Measurements from ENCODE around the gene ARL15. TPM values are rescaled to one million over a fixed set of nuclear protein-coding genes. Genes with fewer than 3 reads are reported as not detected.

Gene ARL15
- total and polyA plus RNA-seq, 9 donors = 14.9 to 34.0 (median 19.2) TPM

GRCh38 chr5:54018438-54018837 is 291.9 kb downstream of the ARL15 start:
- Histone ChIP-seq H3K27me3 (no peaks in the 10 kb centered on the region), H3K27ac (no peak overlapping the region), H3K9me3 (no peaks in the 10 kb centered on the region), H3K4me3 (no peak overlapping the region), H3K4me1 (ENCODE audit: insufficient read depth) (no peaks in the 10 kb centered on the region), H3K36me3 (no peaks in the 10 kb centered on the region)
- 59 to 74% (median 66%) methylated on average over 3 of the region's 3 CpGs for WGBS, 3 donors
- TF ChIP-seq CTCF (IDR thresholded peaks at IDR 0.05) (no peak), EP300 (IDR thresholded peaks at IDR 0.05) (no peak), POLR2A (IDR thresholded peaks at IDR 0.05) (no peak)
- intact Hi-C loops (cut with DNase I) = no loop called here
- no peak for DNase-seq

- 94 to 96% (median 96%) methylated on average over 2 of the region's 2 CpGs for WGBS, 3 donors
- H3K4me1 ChIP-seq (ENCODE audit: insufficient read depth) = no peaks in the 10 kb centered on the region
- no peaks in the 10 kb centered on the region for H3K27me3 ChIP-seq
- TF ChIP-seq POLR2A (IDR thresholded peaks at IDR 0.05) (no peak), EP300 (IDR thresholded peaks at IDR 0.05) (no peak), CTCF (IDR thresholded peaks at IDR 0.05) (no peak)
- H3K4me3 ChIP-seq = no peak overlapping the region
- intact Hi-C loops (cut with DNase I) = no loop called here
- no peak overlapping the region for H3K27ac ChIP-seq
- H3K9me3 ChIP-seq = no peaks in the 10 kb centered on the region
- H3K36me3 ChIP-seq = no peaks in the 10 kb centered on the region
- no peak for DNase-seq
Measured at GRCh38 chr5:54017580-54017979, 292.8 kb downstream of the ARL15 start.

- H3K27ac ChIP-seq = no peak overlapping the region
- no peak for TF ChIP-seq CTCF (IDR thresholded peaks at IDR 0.05)
- TF ChIP-seq POLR2A (IDR thresholded peaks at IDR 0.05) = no peak
- no peak for TF ChIP-seq EP300 (IDR thresholded peaks at IDR 0.05)
- intact Hi-C loops (cut with DNase I) = no loop called here
- no peaks in the 10 kb centered on the region for H3K36me3 ChIP-seq
- no peaks in the 10 kb centered on the region for H3K27me3 ChIP-seq
- H3K4me3 ChIP-seq = no peak overlapping the region
- no peak for DNase-seq
- no peaks in the 10 kb centered on the region for H3K9me3 ChIP-seq
- peaks cover 1% of the 10 kb centered on the region for H3K4me1 ChIP-seq (ENCODE audit: insufficient read depth)
Measured at GRCh38 chr5:54013556-54014194, 296.7 kb downstream of the ARL15 start.

GRCh38 chr5:54009828-54010227 is 300.5 kb downstream of the ARL15 start:
- Histone ChIP-seq H3K4me3 (no peak overlapping the region), H3K27ac (no peak overlapping the region), H3K36me3 (no peaks in the 10 kb centered on the region), H3K27me3 (no peaks in the 10 kb centered on the region), H3K4me1 (ENCODE audit: insufficient read depth) (peaks cover 3% of the 10 kb centered on the region), H3K9me3 (no peaks in the 10 kb centered on the region)
- DNase-seq = no peak
- no peak for TF ChIP-seq CTCF (IDR thresholded peaks at IDR 0.05)
- TF ChIP-seq EP300 (IDR thresholded peaks at IDR 0.05) = no peak
- intact Hi-C loops (cut with DNase I) = no loop called here
- WGBS, 3 donors = 32 to 56% (median 42%) methylated on average over 2 of the region's 2 CpGs
